Activated T-helper 2 cell treated with anti-CD3 and anti-CD28 coated beads, Interferon-gamma antibody, Interleukin-2, Interleukin-4, amounts not matched to agents 10 μg/mL and 5 μg/mL and 100 μg/mL, durations not matched to agents 14 hours and 24 hours and 36 hours (primary cell): ENCODE measurements around the gene BTBD10. TPM values are rescaled to one million over a fixed set of nuclear protein-coding genes. Genes with fewer than 3 reads are reported as not detected.

ENCODE experiments used
- DNase-seq: peaks from one replicate; pipeline ENCODE4 v3.0.0; 2021; ENCODE audit warnings: low spot score
- H3K27ac Mint-ChIP-seq: one replicate; pipeline ENCODE4 v1.8.0; 2021; ENCODE audit warnings: mixed read lengths
- H3K27me3 Mint-ChIP-seq: one replicate; pipeline ENCODE4 v1.8.0; 2021; ENCODE audit warnings: low read depth, mixed read lengths
- H3K36me3 Mint-ChIP-seq: one replicate; pipeline ENCODE4 v1.8.0; 2021; ENCODE audit warnings: low read depth, mixed read lengths
- H3K4me1 Mint-ChIP-seq: one replicate; pipeline ENCODE4 v1.8.0; 2021; ENCODE audit warnings: low read depth, mixed read lengths
- H3K4me3 Mint-ChIP-seq: one replicate; pipeline ENCODE4 v1.8.0; 2021; ENCODE audit warnings: low read depth, mild to moderate bottlenecking, moderate library complexity, mixed read lengths
- H3K9me3 Mint-ChIP-seq: one replicate; pipeline ENCODE4 v1.8.0; 2021; ENCODE audit warnings: mixed read lengths
- intact Hi-C: fragments of 100-400 bp; cut with micrococcal nuclease; formaldehyde crosslinking; loops from one replicate; pipeline ENCODE4 v1.15.1; 2023
- total RNA-seq: library from RNA; stranded (reverse); gene quantifications from 2 replicates; pipeline ENCODE4 v1.2.3, GENCODE V29; 2022

Gene BTBD10
- total RNA-seq, 1 donor from 2014 or later = 24.9 TPM

- no peak overlapping the region for H3K4me3 Mint-ChIP-seq
- intact Hi-C loops = no loop called here
- peaks cover 30% of the 10 kb centered on the region for H3K4me1 Mint-ChIP-seq
- H3K27me3 Mint-ChIP-seq = no peaks in the 10 kb centered on the region
- no peaks in the 10 kb centered on the region for H3K9me3 Mint-ChIP-seq
- no peaks in the 10 kb centered on the region for H3K36me3 Mint-ChIP-seq
- DNase-seq = no peak
- no peak overlapping the region for H3K27ac Mint-ChIP-seq
These were observed 122.0 kb downstream of the BTBD10 start for GRCh38 chr11:13341026-13341425.

- no peaks in the 10 kb centered on the region for H3K9me3 Mint-ChIP-seq
- no peak for DNase-seq
- intact Hi-C loops = loop anchor here (2.0 kb wide), 1 partner anchor 63 kb away; the partner anchor contains the start of gene BMAL1
- H3K27me3 Mint-ChIP-seq = no peaks in the 10 kb centered on the region
- peak overlapping the region; percentile 21 for H3K27ac Mint-ChIP-seq
- no peak overlapping the region for H3K4me3 Mint-ChIP-seq
- H3K4me1 Mint-ChIP-seq = peaks cover 34% of the 10 kb centered on the region
- H3K36me3 Mint-ChIP-seq = no peaks in the 10 kb centered on the region
These were observed 123.5 kb downstream of the BTBD10 start for GRCh38 chr11:13339195-13340153.

- H3K4me1 Mint-ChIP-seq = peaks cover 39% of the 10 kb centered on the region
- DNase-seq = no peak
- H3K9me3 Mint-ChIP-seq = no peaks in the 10 kb centered on the region
- no peaks in the 10 kb centered on the region for H3K27me3 Mint-ChIP-seq
- intact Hi-C loops = loop anchor here (1.0 to 2.0 kb wide), 3 partner anchors 51 to 130 kb away; partner anchors contain the start of gene BMAL1
- peak overlapping the region; percentile 35 for H3K27ac Mint-ChIP-seq
- peak overlapping the region; percentile 42 for H3K4me3 Mint-ChIP-seq
- no peaks in the 10 kb centered on the region for H3K36me3 Mint-ChIP-seq
These were observed 124.5 kb downstream of the BTBD10 start for GRCh38 chr11:13338427-13339069.

- no peaks in the 10 kb centered on the region for H3K36me3 Mint-ChIP-seq
- H3K4me1 Mint-ChIP-seq = peaks cover 42% of the 10 kb centered on the region
- intact Hi-C loops = loop anchor here (1.0 to 2.0 kb wide), 3 partner anchors 51 to 130 kb away; partner anchors contain the start of gene BMAL1
- no peaks in the 10 kb centered on the region for H3K27me3 Mint-ChIP-seq
- H3K9me3 Mint-ChIP-seq = no peaks in the 10 kb centered on the region
- H3K4me3 Mint-ChIP-seq = peak overlapping the region; percentile 42
- H3K27ac Mint-ChIP-seq = peak overlapping the region; percentile 35
- no peak for DNase-seq
These were observed 125.0 kb downstream of the BTBD10 start for GRCh38 chr11:13338019-13338426.

Other genes starting within 250 kb of the BTBD10 start
- gene BMAL1, start 185.4 kb downstream of the BTBD10 start, total RNA-seq = 17.9 and 21.1 TPM in 2 replicates
- not detected in 2 replicates for gene PTH, start 32.8 kb upstream of the BTBD10 start, total RNA-seq
- 57.6 and 59.7 TPM in 2 replicates for gene FAR1, start 205.4 kb upstream of the BTBD10 start, total RNA-seq